Measurements from ENCODE around the gene TMTC4. TPM values are rescaled to one million over a fixed set of nuclear protein-coding genes. Genes with fewer than 3 reads are reported as not detected.
"Not testable (repeated sequence)": the region's sequence is repeated elsewhere in the genome, so short reads cannot be mapped to it uniquely, and the experiment has no call there.

The TMTC4 gene
- total RNA-seq, 2 experiments from 2014 or later: 13.5 to 19.0 TPM

DNA sequence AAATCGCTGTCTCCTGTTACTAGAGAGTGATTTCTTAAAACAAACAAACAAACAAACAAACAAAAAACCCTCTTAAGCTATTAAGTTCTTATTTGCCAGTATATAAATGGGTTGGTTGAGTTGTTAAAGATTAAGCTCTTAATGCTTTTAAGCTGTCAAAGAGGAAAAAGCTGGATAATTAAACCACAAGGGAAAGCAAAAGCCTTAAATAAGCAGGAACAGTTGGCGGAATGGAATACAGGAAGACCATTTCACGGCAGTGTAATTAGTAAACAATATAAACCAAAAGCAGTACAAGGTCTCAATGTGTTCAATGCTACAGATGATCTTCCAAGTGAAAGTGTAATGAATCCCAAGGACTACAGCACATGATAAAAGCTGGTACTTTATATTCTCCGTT, 53.8 kb downstream of the TMTC4 start:
- H3K27me3 Mint-ChIP-seq: no peaks in the 10 kb centered on the region
- no peak for ATAC-seq
- H3K4me1 Mint-ChIP-seq: peaks cover 9% of the 10 kb centered on the region
- DNase-seq: no peak
- CTCF ChIA-PET: interaction anchor here (1.3 kb wide), 1 partner anchor 10 kb away, joined by 3 read pairs; no protein-coding TSS in a partner anchor
- POLR2A ChIA-PET: no interaction called here
- no peak overlapping the region for H3K4me3 Mint-ChIP-seq
- H3K27ac Mint-ChIP-seq: no peak overlapping the region
- peaks cover 8% of the 10 kb centered on the region for H3K9me3 Mint-ChIP-seq (ENCODE audit: low read depth)
- peaks cover 37% of the 10 kb centered on the region for H3K36me3 Mint-ChIP-seq (ENCODE audit: low read depth)
- intact Hi-C loops (cut with DNase I, micrococcal nuclease): no loop called here

DNA sequence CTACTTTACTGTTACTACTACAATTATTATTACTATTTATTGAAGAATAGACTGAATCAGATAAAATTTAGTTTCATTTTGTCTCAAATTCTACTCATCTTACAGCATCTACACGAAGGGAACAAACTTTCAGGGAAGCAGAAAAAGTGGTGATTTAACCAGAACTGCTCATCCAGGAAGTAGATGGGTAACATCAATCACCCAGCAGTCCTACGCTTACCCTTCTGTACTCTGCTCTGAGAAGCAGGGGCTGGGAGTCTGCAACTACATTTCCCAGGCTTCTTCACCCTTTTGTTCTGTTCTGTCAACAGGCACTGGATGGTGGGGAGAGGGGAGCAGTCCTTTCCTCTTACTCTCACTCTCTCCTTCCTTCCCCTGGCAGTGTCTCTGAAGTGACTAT, 54.7 kb downstream of the TMTC4 start:
- H3K4me3 Mint-ChIP-seq: no peak overlapping the region
- H3K27ac Mint-ChIP-seq: no peak overlapping the region
- H3K4me1 Mint-ChIP-seq: peaks cover 9% of the 10 kb centered on the region

DNA sequence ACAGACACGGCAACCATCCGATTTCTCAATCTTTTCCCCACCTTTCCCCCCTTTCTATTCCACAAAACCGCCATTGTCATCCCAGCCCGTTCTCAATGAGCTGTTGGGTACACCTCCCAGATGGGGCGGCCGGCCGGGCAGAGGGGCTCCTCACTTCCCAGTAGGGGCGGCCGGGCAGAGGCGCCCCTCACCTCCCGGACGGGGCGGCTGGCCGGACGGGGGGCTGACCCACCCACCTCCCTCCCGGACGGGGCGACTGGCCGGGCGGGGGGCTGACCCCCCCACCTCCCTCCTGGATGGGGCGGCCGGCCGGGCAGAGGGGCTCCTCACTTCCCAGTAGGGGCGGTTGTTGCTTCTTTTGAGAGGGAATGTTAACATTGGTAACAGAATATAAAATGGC, 55.7 kb downstream of the TMTC4 start:
- H3K4me3 Mint-ChIP-seq; H3K9me3 Mint-ChIP-seq (ENCODE audit: low read depth); CTCF ChIA-PET; DNase-seq; H3K4me1 Mint-ChIP-seq; intact Hi-C loops (cut with DNase I, micrococcal nuclease); H3K27ac Mint-ChIP-seq; POLR2A ChIA-PET; ATAC-seq; H3K27me3 Mint-ChIP-seq: not testable (repeated sequence)
- H3K36me3 Mint-ChIP-seq (ENCODE audit: low read depth): peaks cover 26% of the 10 kb centered on the region

More for the DNA sequence above, 54.7 kb downstream of the TMTC4 start:
- POLR2A ChIA-PET: no interaction called here
- Mint-ChIP-seq H3K9me3 (ENCODE audit: low read depth) (peaks cover 8% of the 10 kb centered on the region), H3K36me3 (ENCODE audit: low read depth) (peaks cover 34% of the 10 kb centered on the region), H3K27me3 (no peaks in the 10 kb centered on the region)
- intact Hi-C loops (cut with DNase I, micrococcal nuclease): no loop called here
- ATAC-seq (peak; percentile 78), DNase-seq (peak; percentile 10)
- CTCF ChIA-PET: no interaction called here

DNA sequence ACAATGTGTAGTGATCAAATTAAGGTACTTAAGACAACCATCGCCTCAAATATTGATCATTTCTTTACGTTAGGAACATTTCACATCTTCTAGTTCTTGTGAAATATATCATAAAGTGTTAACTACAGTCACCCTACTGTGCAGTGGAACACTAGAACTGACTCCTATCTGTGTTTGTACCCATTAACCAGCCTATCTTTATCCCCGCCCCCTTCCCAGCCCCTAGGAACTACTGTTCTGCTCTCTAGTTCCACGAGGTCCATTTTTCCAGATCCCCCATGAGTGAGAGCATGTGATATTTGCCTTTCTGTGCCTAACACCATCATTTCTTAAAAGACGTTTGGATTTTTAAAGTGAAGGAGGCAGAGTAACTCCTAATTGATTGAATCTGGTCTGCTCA, 61.6 kb downstream of the TMTC4 start:
- DNase-seq (no peak), ATAC-seq (no peak)
- Mint-ChIP-seq H3K27me3 (no peaks in the 10 kb centered on the region), H3K4me1 (peaks cover 11% of the 10 kb centered on the region), H3K9me3 (ENCODE audit: low read depth) (peaks cover 3% of the 10 kb centered on the region), H3K27ac (no peak overlapping the region), H3K36me3 (ENCODE audit: low read depth) (peaks cover 10% of the 10 kb centered on the region), H3K4me3 (no peak overlapping the region)
- intact Hi-C loops (cut with DNase I, micrococcal nuclease): no loop called here
- ChIA-PET POLR2A (no interaction called here), CTCF (no interaction called here)

DNA sequence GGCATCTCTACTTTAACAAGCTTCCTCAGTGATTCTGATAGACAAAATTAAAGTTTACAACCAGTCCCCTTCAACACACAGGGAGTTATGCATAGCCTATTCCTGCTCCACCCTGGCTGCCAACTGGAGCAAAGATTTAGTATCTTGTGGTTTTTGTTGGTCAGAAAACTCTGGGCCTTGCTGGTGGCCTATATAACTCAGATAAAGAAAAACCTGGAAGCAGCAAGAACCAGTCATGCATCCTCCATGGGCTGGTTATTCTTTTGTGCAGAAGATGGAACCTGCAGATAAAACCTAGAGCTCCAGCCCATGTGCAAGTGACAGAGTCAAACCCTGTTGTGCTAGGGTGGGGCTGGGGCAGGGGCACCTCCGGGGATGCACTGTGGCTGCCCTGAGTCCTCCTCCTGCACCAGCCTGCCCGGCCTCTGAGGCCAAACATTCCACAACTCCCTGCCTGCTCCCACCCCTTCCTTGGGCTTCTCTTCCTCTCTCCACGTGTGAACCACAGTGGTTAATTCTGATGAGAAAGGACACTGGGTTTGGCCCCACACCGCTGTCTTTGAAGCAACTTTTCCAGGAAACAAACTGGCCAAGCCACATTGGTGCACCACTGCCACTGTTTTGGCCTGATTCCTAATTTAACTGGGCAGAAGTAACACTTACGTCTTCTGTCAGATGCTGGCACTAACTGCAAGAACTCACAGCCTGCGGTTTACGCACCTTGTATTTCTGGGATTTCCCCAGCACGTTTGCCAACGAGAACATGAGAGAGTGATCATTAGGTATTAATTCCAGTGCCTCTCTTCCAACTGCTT, 62.7 kb downstream of the TMTC4 start:
- ATAC-seq: no peak
- H3K27ac Mint-ChIP-seq: no peak overlapping the region
- peaks cover 11% of the 10 kb centered on the region for H3K36me3 Mint-ChIP-seq (ENCODE audit: low read depth)
- no peak for DNase-seq
- H3K4me3 Mint-ChIP-seq: no peak overlapping the region
- POLR2A ChIA-PET: no interaction called here
- no peaks in the 10 kb centered on the region for H3K9me3 Mint-ChIP-seq (ENCODE audit: low read depth)
- CTCF ChIA-PET: interaction anchor here (1.2 kb wide), 1 partner anchor 13 kb away, joined by 4 read pairs; no protein-coding TSS in a partner anchor
- intact Hi-C loops (cut with DNase I, micrococcal nuclease): no loop called here
- peaks cover 12% of the 10 kb centered on the region for H3K4me1 Mint-ChIP-seq
- H3K27me3 Mint-ChIP-seq: no peaks in the 10 kb centered on the region

DNA sequence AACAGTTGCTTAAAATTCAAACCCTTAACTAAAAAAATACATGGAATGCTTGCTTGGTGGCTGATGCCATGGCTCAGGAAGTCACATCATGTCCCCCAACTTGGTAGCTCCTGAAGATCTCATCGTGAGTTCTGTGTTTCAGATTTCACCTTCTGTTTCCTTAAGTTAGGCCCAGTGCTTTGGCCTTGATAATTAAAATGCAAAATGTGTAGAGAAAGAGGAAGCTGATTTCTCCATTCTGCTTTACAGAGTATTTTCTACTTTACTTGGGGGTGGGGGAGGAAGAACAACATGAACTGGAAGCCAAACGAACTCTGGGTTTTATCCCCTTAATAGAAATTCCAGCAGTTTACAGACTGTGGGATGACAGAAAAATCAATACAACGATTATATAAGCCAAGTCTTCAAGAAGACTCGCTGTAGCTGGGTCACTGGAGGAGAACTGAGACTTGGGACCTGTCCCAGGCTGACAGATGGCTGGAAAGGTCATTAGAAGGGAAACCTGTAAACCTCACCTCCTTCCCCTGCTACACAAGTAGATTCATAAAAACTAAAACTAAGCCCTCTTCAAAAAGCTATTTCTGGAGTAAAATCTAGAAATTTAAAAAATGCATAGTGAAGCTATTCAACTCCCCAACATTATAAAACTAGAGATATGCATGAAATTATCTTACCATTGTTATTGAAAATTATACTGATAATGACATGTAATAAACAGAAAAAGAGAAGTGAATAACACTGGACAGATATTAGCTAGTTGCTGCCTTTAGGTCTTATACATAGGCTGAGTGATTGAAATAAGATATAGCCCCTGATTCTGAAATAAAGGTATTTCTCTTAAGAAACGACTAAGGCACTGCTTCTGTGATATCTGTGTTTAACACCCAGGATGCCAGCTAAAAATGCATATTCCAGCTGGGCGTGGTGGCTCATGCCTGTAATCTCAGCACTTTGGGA, 63.9 kb downstream of the TMTC4 start:
- Mint-ChIP-seq H3K27me3 (no peaks in the 10 kb centered on the region), H3K4me1 (peaks cover 12% of the 10 kb centered on the region), H3K9me3 (ENCODE audit: low read depth) (no peaks in the 10 kb centered on the region), H3K27ac (no peak overlapping the region), H3K4me3 (no peak overlapping the region), H3K36me3 (ENCODE audit: low read depth) (peaks cover 11% of the 10 kb centered on the region)
- no peak for ATAC-seq
- ChIA-PET POLR2A (no interaction called here), CTCF (interaction anchor here (0.6 to 1.2 kb wide), 4 partner anchors 11 to 242 kb away, joined by 3 read pairs; no protein-coding TSS in a partner anchor)
- intact Hi-C loops (cut with DNase I, micrococcal nuclease): no loop called here
- DNase-seq: no peak

DNA sequence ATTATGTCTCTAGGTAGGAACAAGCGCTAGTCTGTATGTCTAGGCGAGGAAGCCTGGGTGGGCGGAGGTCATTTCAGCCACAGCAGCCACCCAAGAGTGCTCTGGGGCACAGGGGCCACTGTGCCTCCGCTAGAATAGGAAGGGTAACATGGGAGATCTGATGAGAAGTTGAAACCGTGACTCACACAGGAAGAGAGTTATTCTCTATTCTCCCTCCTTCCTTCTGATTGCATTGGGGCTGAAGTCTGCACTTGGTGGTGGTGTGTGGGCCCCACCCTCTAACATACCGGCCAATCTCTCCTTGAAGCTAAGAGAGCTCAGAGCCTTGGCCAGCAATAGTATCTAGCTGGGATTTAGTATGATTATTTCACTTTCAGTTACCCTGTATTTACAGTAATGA, 65.7 kb downstream of the TMTC4 start:
- ChIA-PET CTCF (no interaction called here), POLR2A (interaction anchor here (0.7 kb wide), 1 partner anchor 88 kb away, joined by 4 read pairs; no protein-coding TSS in a partner anchor)
- intact Hi-C loops (cut with DNase I, micrococcal nuclease): no loop called here

DNA sequence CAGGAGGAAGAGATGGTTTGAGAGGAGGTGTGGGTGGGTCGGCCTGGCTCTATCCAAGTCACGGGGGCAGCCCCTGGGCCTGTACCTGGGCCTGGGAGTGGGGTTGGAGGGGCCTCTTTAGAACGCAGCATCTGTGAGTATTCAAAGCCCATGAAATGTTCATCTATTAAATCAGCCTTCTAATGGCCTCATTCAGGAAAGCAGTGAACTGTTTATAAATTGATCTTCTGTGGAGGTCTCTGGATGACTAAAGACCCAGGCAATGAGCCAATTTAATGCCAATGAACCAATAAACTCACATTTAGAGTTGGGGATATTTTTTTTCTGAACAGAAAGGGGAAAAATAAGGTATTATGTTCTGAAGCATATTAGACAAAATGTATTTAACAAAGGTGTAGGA, 66.1 kb downstream of the TMTC4 start:
- no peak overlapping the region for H3K4me3 Mint-ChIP-seq
- H3K27me3 Mint-ChIP-seq: no peaks in the 10 kb centered on the region
- H3K27ac Mint-ChIP-seq: peak overlapping the region; percentile 58
- ChIA-PET POLR2A (no interaction called here), CTCF (no interaction called here)
- intact Hi-C loops (cut with DNase I, micrococcal nuclease): no loop called here
- ATAC-seq: no peak
- H3K9me3 Mint-ChIP-seq (ENCODE audit: low read depth): no peaks in the 10 kb centered on the region
- DNase-seq: no peak
- peaks cover 12% of the 10 kb centered on the region for H3K36me3 Mint-ChIP-seq (ENCODE audit: low read depth)
- peaks cover 12% of the 10 kb centered on the region for H3K4me1 Mint-ChIP-seq

More for the DNA sequence above, 65.7 kb downstream of the TMTC4 start:
- Mint-ChIP-seq H3K9me3 (ENCODE audit: low read depth) (no peaks in the 10 kb centered on the region), H3K36me3 (ENCODE audit: low read depth) (peaks cover 12% of the 10 kb centered on the region), H3K4me1 (peaks cover 12% of the 10 kb centered on the region), H3K4me3 (no peak overlapping the region), H3K27ac (no peak overlapping the region), H3K27me3 (no peaks in the 10 kb centered on the region)
- ATAC-seq (peak; percentile 97), DNase-seq (peak; percentile 41)

DNA sequence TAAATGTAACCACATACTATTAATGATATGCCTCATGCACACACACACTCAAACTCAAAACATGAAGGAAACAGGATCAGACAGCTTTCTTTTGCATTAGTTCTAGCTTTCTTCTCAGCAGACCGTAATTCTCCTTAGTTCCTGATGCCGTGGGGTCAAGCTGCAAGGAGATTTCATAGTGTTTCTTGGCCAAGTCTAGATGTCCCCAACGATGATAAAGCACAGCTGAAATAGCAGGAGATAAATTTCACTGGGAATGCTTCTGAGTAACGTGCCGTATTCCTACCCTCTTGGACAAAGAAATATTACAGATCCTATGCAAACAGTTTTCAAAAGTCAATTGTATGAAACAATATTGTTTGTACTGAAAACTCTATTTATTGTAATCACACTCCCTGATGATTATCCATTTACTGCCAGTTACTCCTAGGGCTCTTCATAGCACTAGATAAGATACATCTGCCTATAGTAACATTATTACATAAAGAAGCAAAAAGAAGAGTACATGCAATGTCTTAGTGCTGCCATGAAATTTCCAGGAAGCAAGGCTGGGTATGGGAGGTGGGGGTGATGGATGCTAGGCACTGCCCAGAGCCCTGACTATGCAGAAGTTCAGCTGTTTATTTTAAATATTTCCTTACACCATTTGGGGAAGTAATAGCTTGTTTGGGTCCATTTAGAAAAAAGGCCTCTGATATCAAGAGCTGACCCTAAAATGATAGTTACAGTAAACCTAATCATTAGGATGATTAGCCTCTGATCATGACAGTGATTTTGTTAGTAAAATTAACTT, 69.5 kb downstream of the TMTC4 start:
- no peak for ATAC-seq
- CTCF ChIA-PET: interaction anchor here (0.7 to 1.6 kb wide), 3 partner anchors 11 to 540 kb away, joined by 3 read pairs; no protein-coding TSS in a partner anchor

DNA sequence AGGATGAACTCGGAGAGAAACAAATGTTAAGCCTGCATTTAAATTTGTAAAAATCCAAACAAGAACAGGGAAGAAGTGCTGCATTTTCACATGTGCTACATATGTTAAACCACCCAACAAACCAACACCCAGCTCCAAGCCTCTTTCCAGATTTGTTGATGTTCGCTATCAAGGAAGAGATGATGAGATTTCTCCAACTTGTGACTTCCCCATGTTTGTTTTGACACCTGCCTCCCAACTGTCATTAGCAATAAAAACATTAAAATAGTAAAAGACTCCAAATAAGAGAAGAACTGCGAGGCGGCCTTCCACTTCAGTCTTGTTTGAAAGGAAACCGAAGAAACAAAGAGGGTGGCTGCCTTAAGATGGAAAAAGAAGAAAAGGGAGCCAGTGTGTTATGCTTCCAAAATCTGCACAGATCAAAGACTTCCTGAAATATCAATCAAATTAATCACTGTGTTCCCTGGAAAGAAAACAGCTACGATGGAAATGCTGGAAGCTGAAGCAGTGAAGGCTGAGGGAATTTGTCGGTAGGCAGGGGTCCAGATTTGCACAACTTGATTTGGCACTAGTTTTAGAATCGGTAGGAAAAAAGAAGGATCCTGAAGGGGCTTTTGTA, 72.0 kb downstream of the TMTC4 start:
- Mint-ChIP-seq H3K4me1 (no peaks in the 10 kb centered on the region), H3K36me3 (ENCODE audit: low read depth) (peaks cover 2% of the 10 kb centered on the region), H3K27me3 (no peaks in the 10 kb centered on the region), H3K9me3 (ENCODE audit: low read depth) (no peaks in the 10 kb centered on the region), H3K4me3 (no peak overlapping the region), H3K27ac (no peak overlapping the region)
- no peak for ATAC-seq
- POLR2A ChIA-PET: no interaction called here
- intact Hi-C loops (cut with DNase I, micrococcal nuclease): no loop called here
- DNase-seq: no peak
- CTCF ChIA-PET: interaction anchor here (0.6 kb wide), 1 partner anchor 12 kb away, joined by 3 read pairs; no protein-coding TSS in a partner anchor

More for the DNA sequence above, 69.5 kb downstream of the TMTC4 start:
- POLR2A ChIA-PET: no interaction called here
- Mint-ChIP-seq H3K9me3 (ENCODE audit: low read depth) (no peaks in the 10 kb centered on the region), H3K27ac (no peak overlapping the region), H3K36me3 (ENCODE audit: low read depth) (peaks cover 6% of the 10 kb centered on the region), H3K27me3 (no peaks in the 10 kb centered on the region), H3K4me3 (no peak overlapping the region), H3K4me1 (peaks cover 12% of the 10 kb centered on the region)
- DNase-seq: no peak
- intact Hi-C loops (cut with DNase I, micrococcal nuclease): no loop called here

DNA sequence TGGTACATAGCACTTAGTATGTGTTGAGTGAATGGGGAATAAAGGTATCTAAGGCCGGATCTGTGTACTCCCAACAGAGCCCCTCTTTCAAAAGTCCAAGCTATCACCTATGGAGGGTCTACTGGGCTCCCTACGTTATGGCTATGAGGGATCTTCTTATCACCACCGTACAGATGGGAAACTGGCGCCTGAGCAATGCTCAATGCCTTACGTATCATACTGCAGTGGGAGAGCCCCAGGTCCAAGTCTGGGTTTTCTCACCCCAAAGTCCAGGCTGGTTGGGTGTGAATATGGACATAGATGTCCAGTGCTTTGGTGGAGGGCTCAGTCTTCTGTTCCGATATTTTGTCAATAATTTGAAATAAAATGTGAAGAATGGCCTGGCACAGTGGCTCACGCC, 72.9 kb downstream of the TMTC4 start:
- H3K36me3 Mint-ChIP-seq (ENCODE audit: low read depth): peaks cover 2% of the 10 kb centered on the region
- H3K4me1 Mint-ChIP-seq: no peaks in the 10 kb centered on the region
- no peak overlapping the region for H3K4me3 Mint-ChIP-seq
- ATAC-seq (no peak), DNase-seq (no peak)
- no peaks in the 10 kb centered on the region for H3K9me3 Mint-ChIP-seq (ENCODE audit: low read depth)
- ChIA-PET CTCF (no interaction called here), POLR2A (no interaction called here)
- H3K27ac Mint-ChIP-seq: no peak overlapping the region
- no peaks in the 10 kb centered on the region for H3K27me3 Mint-ChIP-seq
- intact Hi-C loops (cut with DNase I, micrococcal nuclease): no loop called here

Data from activated CD4-positive, alpha-beta T cell treated with anti-CD3 and anti-CD28 coated beads for 36 hours (primary cell).